Measurements from ENCODE around the gene TMEM272. TPM values are rescaled to one million over a fixed set of nuclear protein-coding genes. Genes with fewer than 3 reads are reported as not detected.

TMEM272 gene
- total and polyA plus RNA-seq, 9 of the 15 experiments (the other 6 are each of a cell fraction or from before 2014, with no cell fraction given) = 0.04 to 0.16 (median 0.06) TPM; not detected in 2

DNA sequence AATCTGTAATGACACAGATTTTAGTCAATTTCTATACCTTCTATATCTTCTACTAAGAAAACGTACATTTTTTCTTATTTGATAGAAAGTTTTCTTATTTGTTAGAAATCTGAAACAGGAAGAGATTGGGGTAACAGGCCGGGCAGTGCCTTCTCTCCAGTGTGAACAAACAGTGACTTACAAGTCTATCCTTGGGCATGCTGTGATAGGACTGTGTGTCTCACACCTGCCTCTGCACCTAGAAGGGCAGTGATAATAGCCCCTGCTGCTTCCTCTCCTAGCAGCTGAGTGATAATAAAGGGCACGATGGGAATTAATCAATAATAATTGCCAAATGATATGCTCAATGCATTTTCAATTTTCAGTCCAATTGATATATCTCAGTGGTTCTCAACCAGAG is 1.4 kb downstream of the TMEM272 start:
- ATAC-seq = no peak
- no peak for TF ChIP-seq SMARCE1 (IDR thresholded peaks at IDR 0.05)
- TF ChIP-seq ZNF134 (CRISPR knock-in tag; conservative IDR thresholded peaks at IDR 0.05) = no peak
- no peak for TF ChIP-seq NR2C2 (CRISPR knock-in tag; IDR thresholded peaks at IDR 0.05)
- TF ChIP-seq NR2C2 (tag; IDR thresholded peaks at IDR 0.05) = no peak
- no peak for TF ChIP-seq CBX3 (IDR thresholded peaks at IDR 0.05; ENCODE audit: borderline replicate concordance in 1 of 2, low read length in 2 of 2)
- TF ChIP-seq MYC (IDR thresholded peaks at IDR 0.05; ENCODE audit: low read depth, low read length) = no peak
- TF ChIP-seq MYC (CRISPR knock-in tag; IDR thresholded peaks at IDR 0.05; ENCODE audit: borderline replicate concordance, low read depth) = no peak
- TF ChIP-seq, protein P1, sequence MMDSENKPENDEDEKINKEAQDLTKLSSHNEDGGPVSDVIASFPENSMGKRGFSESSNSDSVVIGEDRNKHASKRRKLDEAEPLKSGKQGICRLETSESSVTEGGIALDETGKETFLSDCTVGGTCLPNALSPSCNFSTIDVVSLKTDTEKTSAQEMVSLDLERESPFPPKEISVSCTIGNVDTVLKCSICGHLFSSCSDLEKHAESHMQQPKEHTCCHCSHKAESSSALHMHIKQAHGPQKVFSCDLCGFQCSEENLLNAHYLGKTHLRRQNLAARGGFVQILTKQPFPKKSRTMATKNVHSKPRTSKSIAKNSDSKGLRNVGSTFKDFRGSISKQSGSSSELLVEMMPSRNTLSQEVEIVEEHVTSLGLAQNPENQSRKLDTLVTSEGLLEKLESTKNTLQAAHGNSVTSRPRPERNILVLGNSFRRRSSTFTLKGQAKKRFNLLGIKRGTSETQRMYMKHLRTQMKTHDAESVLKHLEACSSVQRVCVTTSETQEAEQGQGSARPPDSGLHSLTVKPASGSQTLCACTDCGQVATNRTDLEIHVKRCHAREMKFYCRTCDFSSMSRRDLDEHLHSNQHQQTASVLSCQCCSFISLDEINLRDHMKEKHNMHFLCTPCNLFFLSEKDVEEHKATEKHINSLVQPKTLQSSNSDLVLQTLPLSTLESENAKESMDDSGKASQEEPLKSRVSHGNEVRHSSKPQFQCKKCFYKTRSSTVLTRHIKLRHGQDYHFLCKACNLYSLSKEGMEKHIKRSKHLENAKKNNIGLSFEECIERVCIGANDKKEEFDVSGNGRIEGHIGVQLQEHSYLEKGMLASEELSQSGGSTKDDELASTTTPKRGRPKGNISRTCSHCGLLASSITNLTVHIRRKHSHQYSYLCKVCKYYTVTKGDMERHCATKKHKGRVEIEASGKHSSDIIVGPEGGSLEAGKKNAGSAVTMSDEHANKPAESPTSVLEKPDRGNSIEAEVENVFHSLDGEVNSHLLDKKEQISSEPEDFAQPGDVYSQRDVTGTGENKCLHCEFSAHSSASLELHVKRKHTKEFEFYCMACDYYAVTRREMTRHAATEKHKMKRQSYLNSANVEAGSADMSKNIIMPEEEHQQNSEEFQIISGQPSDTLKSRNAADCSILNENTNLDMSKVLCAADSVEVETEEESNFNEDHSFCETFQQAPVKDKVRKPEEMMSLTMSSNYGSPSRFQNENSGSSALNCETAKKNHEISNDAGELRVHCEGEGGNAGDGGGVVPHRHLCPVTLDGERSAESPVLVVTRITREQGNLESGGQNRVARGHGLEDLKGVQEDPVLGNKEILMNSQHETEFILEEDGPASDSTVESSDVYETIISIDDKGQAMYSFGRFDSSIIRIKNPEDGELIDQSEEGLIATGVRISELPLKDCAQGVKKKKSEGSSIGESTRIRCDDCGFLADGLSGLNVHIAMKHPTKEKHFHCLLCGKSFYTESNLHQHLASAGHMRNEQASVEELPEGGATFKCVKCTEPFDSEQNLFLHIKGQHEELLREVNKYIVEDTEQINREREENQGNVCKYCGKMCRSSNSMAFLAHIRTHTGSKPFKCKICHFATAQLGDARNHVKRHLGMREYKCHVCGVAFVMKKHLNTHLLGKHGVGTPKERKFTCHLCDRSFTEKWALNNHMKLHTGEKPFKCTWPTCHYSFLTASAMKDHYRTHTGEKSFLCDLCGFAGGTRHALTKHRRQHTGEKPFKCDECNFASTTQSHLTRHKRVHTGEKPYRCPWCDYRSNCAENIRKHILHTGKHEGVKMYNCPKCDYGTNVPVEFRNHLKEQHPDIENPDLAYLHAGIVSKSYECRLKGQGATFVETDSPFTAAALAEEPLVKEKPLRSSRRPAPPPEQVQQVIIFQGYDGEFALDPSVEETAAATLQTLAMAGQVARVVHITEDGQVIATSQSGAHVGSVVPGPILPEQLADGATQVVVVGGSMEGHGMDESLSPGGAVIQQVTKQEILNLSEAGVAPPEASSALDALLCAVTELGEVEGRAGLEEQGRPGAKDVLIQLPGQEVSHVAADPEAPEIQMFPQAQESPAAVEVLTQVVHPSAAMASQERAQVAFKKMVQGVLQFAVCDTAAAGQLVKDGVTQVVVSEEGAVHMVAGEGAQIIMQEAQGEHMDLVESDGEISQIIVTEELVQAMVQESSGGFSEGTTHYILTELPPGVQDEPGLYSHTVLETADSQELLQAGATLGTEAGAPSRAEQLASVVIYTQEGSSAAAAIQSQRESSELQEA (IDR thresholded peaks at IDR 0.05; ENCODE audit: low read depth) = no peak
- TF ChIP-seq TCF15 (CRISPR knock-in tag; IDR thresholded peaks at IDR 0.05) = no peak
- TF ChIP-seq PCBP2 (IDR thresholded peaks at IDR 0.05; ENCODE audit: low read depth, low read length, poor library complexity, severe bottlenecking) = no peak
- TF ChIP-seq ELF4 (CRISPR knock-in tag; IDR thresholded peaks at IDR 0.05) = no peak
- H3K4me3 ChIP-seq = no peak overlapping the region
- WGBS (ENCODE audit: insufficient coverage, low coverage, missing lambda C conversion rate) = 19% methylated on average over 3 of the region's 3 CpGs
- no TSS peak for BruUV-seq (replicated peaks)
- POLR2A ChIA-PET = no interaction called here
- no peaks in the 10 kb centered on the region for H3K79me2 ChIP-seq (ENCODE audit: control insufficient read depth, insufficient read depth, low read length)
- no peak overlapping the region for H3K27ac ChIP-seq (ENCODE audit: extremely low read depth, low read depth, low read length)
- no peaks in the 10 kb centered on the region for H3K36me3 ChIP-seq (ENCODE audit: control insufficient read depth, insufficient read depth, low read length)
- no peaks in the 10 kb centered on the region for H3K9me1 ChIP-seq (ENCODE audit: control insufficient read depth, insufficient read depth, low read length)
- no peaks in the 10 kb centered on the region for H4K20me1 ChIP-seq (replicated peaks; ENCODE audit: control insufficient read depth, insufficient read depth, low read length)
- no peak overlapping the region for H2AFZ ChIP-seq (ENCODE audit: low read depth, low read length)
- H3K4me1 ChIP-seq (replicated peaks in 1 of 2; ENCODE audit: control insufficient read depth in 2 of 2, insufficient read depth in 2 of 2, low read length in 2 of 2) = peaks cover 6 to 8% of the 10 kb centered on the region in 2 experiments; a peak in 3 of 5 replicates
- H3K9me3 ChIP-seq (replicated peaks; ENCODE audit: control insufficient read depth, insufficient read depth, low read depth, low read length) = no peaks in the 10 kb centered on the region
- no peak for DNase-seq (ENCODE audit: extremely low read depth in 1 of 4, low spot score in 3 of 4)
- CTCF ChIA-PET (ENCODE audit: low intra/inter-chr PET ratio) = no interaction called here
- no peak overlapping the region for H3K4me2 ChIP-seq (ENCODE audit: insufficient read depth, low read length)
- no peak overlapping the region for H3K9ac ChIP-seq (ENCODE audit: insufficient read depth in 1 of 2, low read depth in 2 of 2, low read length in 2 of 2)
- no peak for FAIRE-seq
- no peaks in the 10 kb centered on the region for H3K27me3 ChIP-seq (ENCODE audit: control insufficient read depth in 2 of 2, insufficient read depth in 2 of 2, low read length in 2 of 2)
- intact Hi-C loops (cut with micrococcal nuclease) (no loop called here), in situ Hi-C loops (cut with MboI) (no loop called here)
